H9 (cell line): ENCODE data around the gene MICALL2. TPM values are rescaled to one million over a fixed set of nuclear protein-coding genes. Genes with fewer than 3 reads are reported as not detected.

ENCODE experiments used
- DNase-seq: peaks from one replicate; pipeline ENCODE4 v3.0.0-alpha.2; 2017
- H2AFZ ChIP-seq: one replicate; pipeline ENCODE4 v1.6.1; 2013; ENCODE audit warnings: mild to moderate bottlenecking, low read length, control low read depth, moderate library complexity
- H2AK5ac ChIP-seq: 2 replicates; pipeline ENCODE4 v1.6.1; 2013; ENCODE audit warnings: low read length, control low read depth, mixed read lengths; ENCODE audit not compliant: insufficient read length
- H2BK120ac ChIP-seq: one replicate; pipeline ENCODE4 v1.6.1; 2013; ENCODE audit warnings: low read depth, mild to moderate bottlenecking, low read length, control low read depth, inconsistent platforms; ENCODE audit not compliant: poor library complexity, severe bottlenecking
- H2BK12ac ChIP-seq: 2 replicates; pipeline ENCODE4 v1.6.1; 2013; ENCODE audit warnings: low read length, control low read depth, mixed read lengths, low read depth; ENCODE audit not compliant: insufficient read length
- H2BK15ac ChIP-seq: 2 replicates; pipeline ENCODE4 v1.6.1; 2013; ENCODE audit warnings: low read depth, low read length, control low read depth
- H2BK20ac ChIP-seq: one replicate; pipeline ENCODE4 v1.6.1; 2013; ENCODE audit warnings: low read depth, mild to moderate bottlenecking, low read length, control low read depth, inconsistent platforms; ENCODE audit not compliant: poor library complexity, severe bottlenecking
- H2BK5ac ChIP-seq: 2 replicates; pipeline ENCODE4 v1.6.1; 2013; ENCODE audit warnings: low read length, control low read depth, mixed read lengths; ENCODE audit not compliant: insufficient read length
- H3K14ac ChIP-seq: 2 replicates; pipeline ENCODE4 v1.6.1; 2013; ENCODE audit warnings: low read length, control low read depth; ENCODE audit not compliant: insufficient read depth
- H3K18ac ChIP-seq: 2 replicates; pipeline ENCODE4 v1.6.1; 2013; ENCODE audit warnings: low read depth, mild to moderate bottlenecking, mixed read lengths, low read length, control low read depth; ENCODE audit not compliant: insufficient read length
- H3K23ac ChIP-seq: 2 replicates; pipeline ENCODE4 v1.6.1; 2013; ENCODE audit warnings: low read length, control low read depth, mixed read lengths, low read depth; ENCODE audit not compliant: insufficient read length
- H3K23me2 ChIP-seq: 2 replicates; pipeline ENCODE4 v1.6.1; 2013; ENCODE audit warnings: low read depth, mild to moderate bottlenecking, mixed read lengths, low read length, control low read depth; ENCODE audit not compliant: insufficient read length, poor library complexity, severe bottlenecking
- H3K27ac ChIP-seq: 2 replicates; pipeline ENCODE4 v1.5.1; 2013; ENCODE audit warnings: low read length, control low read depth, mixed read lengths, low read depth; ENCODE audit not compliant: insufficient read length
- H3K27me3 ChIP-seq: 2 replicates; pipeline ENCODE4 v1.6.1; 2013; ENCODE audit warnings: low read length, control low read depth, inconsistent platforms; ENCODE audit not compliant: insufficient read depth
- H3K4ac ChIP-seq: 2 replicates; pipeline ENCODE4 v1.6.1; 2013; ENCODE audit warnings: low read depth, mild to moderate bottlenecking, control low read depth, inconsistent platforms, low read length, moderate library complexity
- H3K4me1 ChIP-seq: 2 replicates; pipeline ENCODE4 v1.6.1; 2013; ENCODE audit warnings: low read length, control low read depth, inconsistent platforms; ENCODE audit not compliant: insufficient read depth
- H3K4me2 ChIP-seq: 2 replicates; pipeline ENCODE4 v1.6.1; 2013; ENCODE audit warnings: low read length, control low read depth, mixed read lengths; ENCODE audit not compliant: insufficient read length, insufficient read depth
- H3K56ac ChIP-seq: 2 replicates; pipeline ENCODE4 v1.6.1; 2013; ENCODE audit warnings: low read depth, mild to moderate bottlenecking, mixed read lengths, low read length, control low read depth; ENCODE audit not compliant: insufficient read length
- H3K79me1 ChIP-seq: 2 replicates; pipeline ENCODE4 v1.6.1; 2013; ENCODE audit warnings: low read depth, mild to moderate bottlenecking, moderate library complexity, low read length, control low read depth, inconsistent platforms; ENCODE audit not compliant: insufficient read depth, poor library complexity, severe bottlenecking
- H3K79me2 ChIP-seq: 2 replicates; pipeline ENCODE4 v1.6.1; 2013; ENCODE audit warnings: low read length, control low read depth, inconsistent platforms; ENCODE audit not compliant: insufficient read depth
- H3K9ac ChIP-seq: 2 replicates; pipeline ENCODE4 v1.6.1; 2013; ENCODE audit warnings: low read length, control low read depth, mixed read lengths; ENCODE audit not compliant: insufficient read length; ENCODE audit errors: extremely low read depth
- H3K9me3 ChIP-seq: one replicate; pipeline ENCODE4 v1.6.1; 2013; ENCODE audit warnings: low read depth, low read length, inconsistent platforms; ENCODE audit not compliant: control insufficient read depth
- H3T11ph ChIP-seq: one replicate; pipeline ENCODE4 v1.6.1; 2013; ENCODE audit warnings: mild to moderate bottlenecking, low read length, control low read depth, inconsistent platforms
- H4K20me1 ChIP-seq: one replicate; pipeline ENCODE4 v1.6.1; 2013; ENCODE audit not compliant: control insufficient read depth, insufficient read length, insufficient read depth
- H4K5ac ChIP-seq: 2 replicates; pipeline ENCODE4 v1.6.1; 2013; ENCODE audit warnings: low read depth, mild to moderate bottlenecking, mixed read lengths, low read length, control low read depth; ENCODE audit not compliant: insufficient read length
- H4K8ac ChIP-seq: replicated peaks from 2 replicates; pipeline ENCODE4 v1.6.1; 2013; ENCODE audit warnings: low read length, control low read depth, mixed read lengths, low read depth; ENCODE audit not compliant: insufficient read length
- H4K91ac ChIP-seq: 2 replicates; pipeline ENCODE4 v1.6.1; 2013; ENCODE audit warnings: low read depth, mild to moderate bottlenecking, moderate library complexity, mixed read lengths, low read length, control low read depth; ENCODE audit not compliant: insufficient read length
- H3K27ac Mint-ChIP-seq, 3 experiments: 2 replicates in 2 of 3; 3 replicates in 1 of 3; pipeline ENCODE4 v1.8.0; 2020 to 2021; ENCODE audit warnings: mixed read lengths in 3 of 3, mild to moderate bottlenecking in 1 of 3, moderate library complexity in 1 of 3
- H3K27me3 Mint-ChIP-seq: 2 replicates; pipeline ENCODE4 v1.8.0; 2021; ENCODE audit warnings: low read depth, mild to moderate bottlenecking, moderate library complexity, mixed read lengths
- H3K36me3 Mint-ChIP-seq, 3 experiments: 2 replicates in 2 of 3; 3 replicates in 1 of 3; pipeline ENCODE4 v1.8.0; 2020 to 2021; ENCODE audit warnings: low read depth in 3 of 3, mixed read lengths in 3 of 3; ENCODE audit not compliant: insufficient read depth in 1 of 3
- H3K4me1 Mint-ChIP-seq, 2 experiments: 2 replicates each; pipeline ENCODE4 v1.8.0; 2020; ENCODE audit warnings: mixed read lengths in 2 of 2
- H3K4me3 Mint-ChIP-seq, 2 experiments: 2 replicates in 1 of 2; 3 replicates in 1 of 2; pipeline ENCODE4 v1.8.0; 2020 to 2021; ENCODE audit warnings: mild to moderate bottlenecking in 2 of 2, mixed read lengths in 2 of 2, moderate library complexity in 1 of 2
- H3K9me3 Mint-ChIP-seq, 2 experiments: 2 replicates in 1 of 2; 3 replicates in 1 of 2; pipeline ENCODE4 v1.8.0; 2020; ENCODE audit warnings: mild to moderate bottlenecking in 2 of 2, mixed read lengths in 2 of 2, moderate library complexity in 1 of 2
- WGBS: extraction: QIAGEN DNeasy Blood & Tissue Kit; methylation state at CpG from one replicate; pipeline ENCODE4 v1.1.7; 2013; ENCODE audit warnings: missing lambda C conversion rate, low lambda C conversion rate, mixed read lengths; ENCODE audit not compliant: insufficient read length; ENCODE audit errors: extremely low coverage; 5-methylcytosine and 5-hydroxymethylcytosine counted together
- total RNA-seq: library from RNA; stranded (reverse); gene quantifications from 2 replicates; pipeline ENCODE4 v1.2.1, GENCODE V29; 2021
- TF ChIP-seq, protein P1 (sequence below): fragments of 200-600 bp; sonication (generic); conservative IDR thresholded peaks from 3 replicates; pipeline ENCODE4 v1.8.0; 2021; ENCODE audit warnings: antibody characterized with exemption, mild to moderate bottlenecking

Gene MICALL2
- total RNA-seq, 1 experiment from 2014 or later, result 7.1 TPM

- Histone ChIP-seq H3K9me3 (no peaks in the 10 kb centered on the region), H4K20me1 (peaks cover 3% of the 10 kb centered on the region), H2BK20ac (no peak overlapping the region), H4K91ac (no peak overlapping the region), H3K56ac (no peak overlapping the region), H3K27ac (no peak overlapping the region), H3K4me2 (no peak overlapping the region), H3K9ac (no peak overlapping the region), H3K79me1 (no peaks in the 10 kb centered on the region), H2BK120ac (no peak overlapping the region), H2BK5ac (no peak overlapping the region), H4K5ac (no peak overlapping the region), H2BK12ac (no peak overlapping the region), H3K14ac (no peak overlapping the region), H3K4me1 (no peaks in the 10 kb centered on the region), H2BK15ac (no peak overlapping the region), H4K8ac (no peak overlapping the region), H3K23ac (no peak overlapping the region), H3K79me2 (no peaks in the 10 kb centered on the region), H3K27me3 (no peaks in the 10 kb centered on the region), H3K23me2 (no peaks in the 10 kb centered on the region), H3K4ac (no peak overlapping the region), H3K18ac (no peak overlapping the region), H2AK5ac (no peak overlapping the region), H3T11ph (no peak overlapping the region), H2AFZ (no peak overlapping the region)
- no peaks in the 10 kb centered on the region for H3K27me3 Mint-ChIP-seq
- no peaks in the 10 kb centered on the region for H3K9me3 Mint-ChIP-seq
- WGBS, result no CpG with 5 or more reads among the region's 27 CpGs
- H3K4me3 Mint-ChIP-seq, result no peak overlapping the region
- no peak for DNase-seq
- H3K4me1 Mint-ChIP-seq, result no peaks in the 10 kb centered on the region
- H3K27ac Mint-ChIP-seq, result no peak overlapping the region
- H3K36me3 Mint-ChIP-seq, result peaks cover 18 to 70% (median 58%) of the 10 kb centered on the region in 3 experiments; a peak in 6 of 7 replicates
- TF ChIP-seq, protein P1, sequence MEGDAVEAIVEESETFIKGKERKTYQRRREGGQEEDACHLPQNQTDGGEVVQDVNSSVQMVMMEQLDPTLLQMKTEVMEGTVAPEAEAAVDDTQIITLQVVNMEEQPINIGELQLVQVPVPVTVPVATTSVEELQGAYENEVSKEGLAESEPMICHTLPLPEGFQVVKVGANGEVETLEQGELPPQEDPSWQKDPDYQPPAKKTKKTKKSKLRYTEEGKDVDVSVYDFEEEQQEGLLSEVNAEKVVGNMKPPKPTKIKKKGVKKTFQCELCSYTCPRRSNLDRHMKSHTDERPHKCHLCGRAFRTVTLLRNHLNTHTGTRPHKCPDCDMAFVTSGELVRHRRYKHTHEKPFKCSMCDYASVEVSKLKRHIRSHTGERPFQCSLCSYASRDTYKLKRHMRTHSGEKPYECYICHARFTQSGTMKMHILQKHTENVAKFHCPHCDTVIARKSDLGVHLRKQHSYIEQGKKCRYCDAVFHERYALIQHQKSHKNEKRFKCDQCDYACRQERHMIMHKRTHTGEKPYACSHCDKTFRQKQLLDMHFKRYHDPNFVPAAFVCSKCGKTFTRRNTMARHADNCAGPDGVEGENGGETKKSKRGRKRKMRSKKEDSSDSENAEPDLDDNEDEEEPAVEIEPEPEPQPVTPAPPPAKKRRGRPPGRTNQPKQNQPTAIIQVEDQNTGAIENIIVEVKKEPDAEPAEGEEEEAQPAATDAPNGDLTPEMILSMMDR, result no peak
Measured at GRCh38 chr7:1494866-1495563, 35.7 kb upstream of the MICALL2 start.
